Prostate gland (tissue), 2 donors: ENCODE data around the gene TAX1BP1.

Experiments
- POLR2A ChIP-seq: fragments of 450-650 bp; IDR thresholded peaks from one replicate; pipeline ENCODE4 v1.6.1; 2016; ENCODE audit warnings: antibody characterized with exemption, mild to moderate bottlenecking
- POLR2AphosphoS5 ChIP-seq: sonication (generic); formaldehyde crosslinking; IDR thresholded peaks from one replicate; pipeline ENCODE4 v1.6.1; 2017; ENCODE audit warnings: antibody characterized with exemption
- TF ChIP-seq, protein P1 (sequence below), 4 experiments: fragments of 200-600 bp in 2 of 4; fragments of 450-650 bp in 2 of 4; sonication (generic) in 2 of 4; IDR thresholded peaks; 1 replicate in 3 of 4; 2 replicates in 1 of 4; pipeline ENCODE4 v1.5.1; 2016 to 2019; ENCODE audit warnings: antibody characterized with exemption in 4 of 4, mild to moderate bottlenecking in 2 of 4, moderate library complexity in 2 of 4

DNA sequence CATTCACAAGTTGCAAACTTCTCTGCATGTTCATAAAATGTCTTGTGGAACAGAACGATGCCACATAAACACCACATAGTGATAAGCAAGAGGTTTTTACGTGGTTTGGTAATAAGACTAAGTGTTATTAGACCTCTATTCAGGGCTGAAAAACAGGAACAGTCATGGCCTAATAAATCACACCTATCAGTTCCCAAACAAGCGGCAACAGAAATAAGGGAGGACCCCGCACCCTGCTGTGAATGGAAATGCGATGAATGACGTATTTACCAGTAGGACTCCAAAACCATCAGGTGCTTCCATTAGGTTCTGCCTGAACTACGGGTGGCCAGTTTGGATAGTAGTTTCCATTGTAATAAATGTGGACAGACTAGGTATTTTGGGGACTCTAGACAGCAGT is 129.1 kb downstream of the TAX1BP1 start:
- TF ChIP-seq POLR2A, result no peak
- TF ChIP-seq, protein P1, sequence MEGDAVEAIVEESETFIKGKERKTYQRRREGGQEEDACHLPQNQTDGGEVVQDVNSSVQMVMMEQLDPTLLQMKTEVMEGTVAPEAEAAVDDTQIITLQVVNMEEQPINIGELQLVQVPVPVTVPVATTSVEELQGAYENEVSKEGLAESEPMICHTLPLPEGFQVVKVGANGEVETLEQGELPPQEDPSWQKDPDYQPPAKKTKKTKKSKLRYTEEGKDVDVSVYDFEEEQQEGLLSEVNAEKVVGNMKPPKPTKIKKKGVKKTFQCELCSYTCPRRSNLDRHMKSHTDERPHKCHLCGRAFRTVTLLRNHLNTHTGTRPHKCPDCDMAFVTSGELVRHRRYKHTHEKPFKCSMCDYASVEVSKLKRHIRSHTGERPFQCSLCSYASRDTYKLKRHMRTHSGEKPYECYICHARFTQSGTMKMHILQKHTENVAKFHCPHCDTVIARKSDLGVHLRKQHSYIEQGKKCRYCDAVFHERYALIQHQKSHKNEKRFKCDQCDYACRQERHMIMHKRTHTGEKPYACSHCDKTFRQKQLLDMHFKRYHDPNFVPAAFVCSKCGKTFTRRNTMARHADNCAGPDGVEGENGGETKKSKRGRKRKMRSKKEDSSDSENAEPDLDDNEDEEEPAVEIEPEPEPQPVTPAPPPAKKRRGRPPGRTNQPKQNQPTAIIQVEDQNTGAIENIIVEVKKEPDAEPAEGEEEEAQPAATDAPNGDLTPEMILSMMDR (IDR thresholded peaks at IDR 0.05), result no peak
- TF ChIP-seq POLR2AphosphoS5, result no peak
